GM12878 (cell line): ENCODE measurements around the gene DUSP16. TPM values are rescaled to one million over a fixed set of nuclear protein-coding genes. Genes with fewer than 3 reads are reported as not detected.

ENCODE experiments used
- CHD2 ChIP-seq: IDR thresholded peaks from 2 replicates; pipeline ENCODE4 v1.6.1; 2011; ENCODE audit warnings: low read depth, low read length, improper control_type of control experiment, borderline replicate concordance
- JUNB ChIP-seq: IDR thresholded peaks from 2 replicates; pipeline ENCODE4 v1.6.1; 2016; ENCODE audit warnings: antibody characterized with exemption, mild to moderate bottlenecking
- KLF5 ChIP-seq: fragments of 450-650 bp; IDR thresholded peaks from 2 replicates; pipeline ENCODE4 v1.6.1; 2014; ENCODE audit warnings: mild to moderate bottlenecking; ENCODE audit not compliant: partially characterized antibody
- NFXL1 ChIP-seq: fragments of 450-650 bp; IDR thresholded peaks from 2 replicates; pipeline ENCODE4 v1.6.1; 2017; ENCODE audit warnings: antibody characterized with exemption, mild to moderate bottlenecking, borderline replicate concordance
- PML ChIP-seq: IDR thresholded peaks from 2 replicates; pipeline ENCODE4 v1.6.1; 2012; ENCODE audit warnings: low read length, inconsistent platforms
- POLR2A ChIP-seq: IDR thresholded peaks from 2 replicates; pipeline ENCODE4 v1.6.1; 2011; ENCODE audit warnings: low read depth, mild to moderate bottlenecking, low read length
- POLR2AphosphoS2 ChIP-seq: IDR thresholded peaks from 2 replicates; pipeline ENCODE4 v1.6.1; 2011; ENCODE audit warnings: low read depth, mild to moderate bottlenecking, low read length, improper control_type of control experiment, moderate library complexity
- RFX5 ChIP-seq: IDR thresholded peaks from 2 replicates; pipeline ENCODE4 v1.6.1; 2011; ENCODE audit warnings: low read depth, low read length, improper control_type of control experiment
- SIX5 ChIP-seq: IDR thresholded peaks from 2 replicates; pipeline ENCODE4 v1.6.1; 2011; ENCODE audit warnings: mild to moderate bottlenecking, low read depth, low read length, moderate library complexity; ENCODE audit not compliant: severe bottlenecking
- SUZ12 ChIP-seq: fragments of 200-600 bp; sonication (generic); IDR thresholded peaks from one replicate; pipeline ENCODE4 v1.6.1; 2018; ENCODE audit warnings: antibody characterized with exemption, mild to moderate bottlenecking; ENCODE audit not compliant: unreplicated experiment
- TARDBP ChIP-seq: IDR thresholded peaks from 2 replicates; pipeline ENCODE4 v1.6.1; 2016; ENCODE audit warnings: borderline replicate concordance
- ZBTB33 ChIP-seq: fragments of 450-650 bp; IDR thresholded peaks from 2 replicates; pipeline ENCODE4 v1.6.1; 2017; ENCODE audit warnings: mild to moderate bottlenecking
- polyA plus RNA-seq, 11 experiments: library from polyadenylated mRNA; depleted of rRNA in 4 of 11; unstranded in 6 of 11; stranded (reverse) in 5 of 11; fragments of >200 nt; fragmentation: Nextera tagmentation in 4 of 11; fragmentation: Illumina TruSeq in 1 of 11; extraction: Ambion mirVana in 4 of 11; extraction: Trizol in 1 of 11; gene quantifications; 1 replicate in 1 of 11; 2 replicates in 10 of 11; pipeline versions ENCODE4 v1.2.1 to v1.2.3, GENCODE V29; 2011 to 2016; ENCODE audit warnings: inconsistent platforms in 2 of 11, missing spikeins in 2 of 11, low read depth in 1 of 11
- total RNA-seq, 4 experiments: library from RNA; depleted of rRNA in 3 of 4; stranded (reverse); fragments of >200 nt in 3 of 4; fragmentation: Illumina TruSeq in 1 of 4; extraction: Trizol in 1 of 4; gene quantifications; 2 replicates each; pipeline versions ENCODE4 v1.2.1 to v1.2.3, GENCODE V29; 2013 to 2021
- TF ChIP-seq, protein P1 (sequence below): IDR thresholded peaks from 2 replicates; pipeline ENCODE4 v1.6.1; 2012; ENCODE audit warnings: low read length, inconsistent platforms

Gene DUSP16
- total and polyA plus RNA-seq, 10 of the 15 experiments (the other 5 are each of a cell fraction or from before 2014, with no cell fraction given) = 3.9 to 75.3 (median 26.8) TPM

DNA sequence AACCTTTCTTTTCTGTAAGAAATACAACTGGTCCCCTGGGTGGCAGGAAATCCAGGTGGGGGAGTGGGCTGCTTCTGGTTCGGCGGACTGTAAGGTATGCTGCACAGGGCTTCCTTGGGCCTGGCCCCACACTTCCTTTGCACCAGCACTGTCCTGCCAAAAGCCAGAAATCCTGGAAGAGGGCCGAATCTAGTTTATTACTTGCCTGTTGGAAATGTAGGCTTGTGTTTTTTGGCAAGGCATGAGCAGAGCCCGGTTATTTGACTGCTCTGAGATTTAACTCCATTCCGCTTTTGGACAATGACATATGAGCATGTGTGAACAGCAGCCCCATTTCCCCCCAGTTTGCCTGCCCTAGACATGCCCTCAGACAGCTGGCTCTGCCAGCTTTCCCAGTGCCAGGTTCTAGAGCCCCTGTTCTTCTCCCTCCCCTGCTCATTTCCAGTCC lies 119.2 kb downstream of the DUSP16 start (continued):
- no peak for TF ChIP-seq ZBTB33
- no peak for TF ChIP-seq POLR2AphosphoS2
- TF ChIP-seq TARDBP = no peak
- TF ChIP-seq JUNB = no peak
- no peak for TF ChIP-seq SIX5
- TF ChIP-seq, protein P1, sequence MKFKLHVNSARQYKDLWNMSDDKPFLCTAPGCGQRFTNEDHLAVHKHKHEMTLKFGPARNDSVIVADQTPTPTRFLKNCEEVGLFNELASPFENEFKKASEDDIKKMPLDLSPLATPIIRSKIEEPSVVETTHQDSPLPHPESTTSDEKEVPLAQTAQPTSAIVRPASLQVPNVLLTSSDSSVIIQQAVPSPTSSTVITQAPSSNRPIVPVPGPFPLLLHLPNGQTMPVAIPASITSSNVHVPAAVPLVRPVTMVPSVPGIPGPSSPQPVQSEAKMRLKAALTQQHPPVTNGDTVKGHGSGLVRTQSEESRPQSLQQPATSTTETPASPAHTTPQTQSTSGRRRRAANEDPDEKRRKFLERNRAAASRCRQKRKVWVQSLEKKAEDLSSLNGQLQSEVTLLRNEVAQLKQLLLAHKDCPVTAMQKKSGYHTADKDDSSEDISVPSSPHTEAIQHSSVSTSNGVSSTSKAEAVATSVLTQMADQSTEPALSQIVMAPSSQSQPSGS = no peak
- TF ChIP-seq PML = no peak
- no peak for TF ChIP-seq NFXL1
- TF ChIP-seq RFX5 = no peak
- TF ChIP-seq KLF5 = no peak
- no peak for TF ChIP-seq SUZ12
- TF ChIP-seq POLR2A = no peak
- TF ChIP-seq CHD2 = no peak
